GM13976 (cell line): ENCODE measurements around the gene CABP5.

Source experiments
- DNase-seq: peaks from one replicate; pipeline ENCODE4 v3.0.0; 2012; ENCODE audit warnings: low spot score
- CTCF ChIP-seq: IDR thresholded peaks from 2 replicates; pipeline ENCODE4 v1.5.1; 2012; ENCODE audit warnings: borderline replicate concordance, mild to moderate bottlenecking; ENCODE audit not compliant: insufficient read depth; ENCODE audit errors: extremely low read depth, missing control alignments, control extremely low read depth
- in situ Hi-C: fragments of 300-500 bp; cut with MboI; formaldehyde crosslinking; loops from one replicate; pipeline ENCODE4 v1.12.0; 2022; ENCODE audit warnings: low sequenced_read_pairs, mixed read lengths, inconsistent platforms; ENCODE audit not compliant: unreplicated experiment

Gene CABP5

GRCh38 chr19:48069435-48069834 is 25.6 kb upstream of the CABP5 start:
- DNase-seq = no peak
- in situ Hi-C loops = no loop called here
- TF ChIP-seq CTCF = no peak

GRCh38 chr19:48064509-48064908 is 20.6 kb upstream of the CABP5 start:
- in situ Hi-C loops = no loop called here
- DNase-seq = no peak
- no peak for TF ChIP-seq CTCF

GRCh38 chr19:48061401-48062344 is 17.8 kb upstream of the CABP5 start:
- in situ Hi-C loops = no loop called here
- TF ChIP-seq CTCF = no peak
- no peak for DNase-seq

- in situ Hi-C loops = no loop called here
Measured at GRCh38 chr19:48060381-48060780, 16.5 kb upstream of the CABP5 start.

GRCh38 chr19:48059331-48059730 is 15.5 kb upstream of the CABP5 start:
- in situ Hi-C loops = no loop called here
- DNase-seq = no peak
- no peak for TF ChIP-seq CTCF

More at GRCh38 chr19:48060381-48060780, 16.5 kb upstream of the CABP5 start:
- no peak for DNase-seq
- TF ChIP-seq CTCF = no peak

GRCh38 chr19:48053856-48054255 is 10.0 kb upstream of the CABP5 start:
- no peak for TF ChIP-seq CTCF
- in situ Hi-C loops = no loop called here
- DNase-seq = no peak
